ENCODE data around the gene DNAH9. TPM values are rescaled to one million over a fixed set of nuclear protein-coding genes. Genes with fewer than 3 reads are reported as not detected.

DNAH9 gene
- 0.43 TPM in 1 of 2 replicates, not detected in the other for total RNA-seq

GRCh38 chr17:11598274-11599221, at the start of gene DNAH9:
TSS of gene DNAH9 (plus strand) at chr17:11598470. CDS start at chr17:11598499, 29 bp downstream.

DNA sequence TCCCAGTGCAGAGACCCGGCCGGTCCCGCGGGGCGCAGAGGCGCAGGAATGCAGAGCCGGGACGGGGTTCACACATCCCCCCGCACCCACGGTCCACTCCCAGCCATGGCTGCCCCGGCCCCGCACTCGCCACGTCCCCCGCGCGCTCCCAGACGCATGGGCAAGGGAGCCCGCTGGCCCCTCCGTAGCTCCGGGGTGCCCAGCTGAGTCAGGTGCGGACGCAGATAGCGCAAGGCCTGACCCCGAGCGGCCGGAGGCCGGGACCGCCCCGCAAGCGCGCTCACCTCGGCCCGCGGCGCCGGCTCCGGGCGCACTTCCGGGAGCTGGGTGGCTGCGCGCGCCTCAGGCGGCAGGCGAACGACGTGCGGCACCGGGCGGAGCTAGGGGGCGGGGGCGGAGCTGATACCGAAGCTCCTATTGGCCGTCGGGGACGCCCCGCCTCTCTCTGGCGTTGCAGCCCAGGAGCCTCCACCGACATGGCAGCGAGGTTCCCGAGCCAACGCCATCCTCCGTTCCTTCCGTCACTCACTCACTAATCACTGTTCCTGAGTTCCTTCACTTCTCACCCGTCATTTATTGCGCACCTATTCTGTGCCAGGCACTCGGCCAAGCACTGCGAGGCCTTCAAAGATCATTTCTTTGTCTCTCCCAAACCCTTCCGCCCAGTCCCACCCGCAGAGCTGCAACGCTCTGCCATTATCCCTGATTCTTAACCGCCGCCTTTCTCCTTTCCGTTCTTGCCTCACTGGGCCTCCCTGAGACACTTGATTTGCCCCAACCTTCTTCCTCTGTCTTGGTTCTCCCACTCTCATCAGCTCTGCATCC, 399.1 kb downstream of the DNAH9 start, which contains the start of gene ZNF18:
TSS of gene ZNF18 (minus strand) at position 329 of the 825 bp plus-strand sequence. CDS start 4,646 bp downstream, outside the sequence.

Measured in tracheal epithelial cell (primary cell).